ENCODE measurements around the gene CACNA2D3.

GRCh38 chr3:55090746-55091145, 968.4 kb downstream of the CACNA2D3 start:
- TF ChIP-seq POLR2AphosphoS5 (IDR thresholded peaks at IDR 0.05; ENCODE audit: borderline replicate concordance, low read depth, low read length) (no peak), EZH2 (IDR thresholded peaks at IDR 0.05) (no peak), FOXP2 (optimal IDR thresholded peaks at IDR 0.05; ENCODE audit: control extremely low read depth, extremely low read length, insufficient read depth) (no peak)
